AG04450 (cell line): ENCODE results near the gene ANKRD33. TPM values are rescaled to one million over a fixed set of nuclear protein-coding genes. Genes with fewer than 3 reads are reported as not detected.
A peak's percentile ranks its signal among the peaks of the same experiment; 100 is the strongest.

Experiments
- CTCF ChIA-PET: fragments of 300-600, 350-600 bp; formaldehyde crosslinking; extraction: SDS; loops from one replicate; lab custom pipeline; 2022; ENCODE audit warnings: antibody characterized with exemption, inconsistent platforms; lab: Charles Lee
- POLR2A ChIA-PET: fragments of 350-600 bp; formaldehyde crosslinking; extraction: SDS; loops from one replicate; lab custom pipeline; 2021; ENCODE audit warnings: antibody characterized with exemption, inconsistent platforms; lab: Yijun Ruan, JAX
- DNase-seq: peaks from one replicate; pipeline ENCODE4 v3.0.0-alpha.2; 2011; ENCODE audit warnings: low read depth, low spot score
- H3K27ac ChIP-seq: one replicate; pipeline ENCODE4 v1.5.1; 2012; ENCODE audit warnings: low read depth, low read length, control low read depth
- H3K27me3 ChIP-seq: one replicate; pipeline ENCODE4 v1.6.0; 2012; ENCODE audit warnings: low read length; ENCODE audit not compliant: control insufficient read depth, insufficient read depth
- H3K4me3 ChIP-seq: 2 replicates; pipeline ENCODE4 v1.5.1; 2011; ENCODE audit warnings: mild to moderate bottlenecking, low read depth, low read length, control low read depth
- H3K9me3 ChIP-seq: 2 replicates; pipeline ENCODE4 v1.5.1; 2012; ENCODE audit warnings: low read length; ENCODE audit not compliant: control insufficient read depth, insufficient read depth
- CTCF ChIP-seq: IDR thresholded peaks from 2 replicates; pipeline ENCODE4 v1.5.1; 2011; ENCODE audit warnings: low read depth, low read length, control low read depth, inconsistent platforms
- polyA plus RNA-seq: library from polyadenylated mRNA; depleted of rRNA; stranded (reverse); fragments of >200 nt; gene quantifications from 2 replicates; pipeline ENCODE4 v1.2.3, GENCODE V29; 2011

The ANKRD33 gene
- polyA plus RNA-seq, 1 experiment, result not detected

GRCh38 chr12:51888316-51889215 lies 663 bp downstream of the ANKRD33 start:
- DNase-seq, result no peak
- H3K27ac ChIP-seq, result no peak overlapping the region
- no peak overlapping the region for H3K4me3 ChIP-seq
- H3K27me3 ChIP-seq, result no peaks in the 10 kb centered on the region
- ChIA-PET POLR2A (interaction anchor here (0.5 to 0.6 kb wide), 3 partner anchors 89 to 1895 kb away, joined by 3 to 9 read pairs (median 3); no protein-coding TSS in a partner anchor), CTCF (interaction anchor here (0.6 to 2.0 kb wide), 8 partner anchors 10 to 371 kb away, joined by 3 to 15 read pairs (median 4); no protein-coding TSS in a partner anchor)
- H3K9me3 ChIP-seq, result peaks cover 4% of the 10 kb centered on the region
- TF ChIP-seq CTCF, result no peak

GRCh38 chr12:51889216-51890132 lies 1.6 kb downstream of the ANKRD33 start:
- peak; percentile 39; the same call in 1 of the 2 replicates for TF ChIP-seq CTCF
- ChIA-PET CTCF (interaction anchor here (0.6 to 2.0 kb wide), 9 partner anchors 9 to 372 kb away, joined by 3 to 15 read pairs (median 4); no protein-coding TSS in a partner anchor), POLR2A (interaction anchor here (0.5 to 0.6 kb wide), 2 partner anchors 88 to 431 kb away, joined by 3 to 9 read pairs; no protein-coding TSS in a partner anchor)
- DNase-seq, result no peak
- no peak overlapping the region for H3K4me3 ChIP-seq
- H3K27ac ChIP-seq, result no peak overlapping the region
- peaks cover 4% of the 10 kb centered on the region for H3K9me3 ChIP-seq
- no peaks in the 10 kb centered on the region for H3K27me3 ChIP-seq

- Histone ChIP-seq H3K9me3 (no peaks in the 10 kb centered on the region; the same call in 1 of the 2 replicates), H3K27me3 (no peaks in the 10 kb centered on the region), H3K27ac (no peak overlapping the region), H3K4me3 (no peak overlapping the region)
- no peak for TF ChIP-seq CTCF
- ChIA-PET POLR2A (no interaction called here), CTCF (interaction anchor here (1.0 to 2.0 kb wide), 6 partner anchors 9 to 114 kb away, joined by 4 to 15 read pairs (median 5); no protein-coding TSS in a partner anchor)
- no peak for DNase-seq
These were observed 2.2 kb downstream of the ANKRD33 start for GRCh38 chr12:51890133-51890464.

- no peak for TF ChIP-seq CTCF
- POLR2A ChIA-PET, result no interaction called here
- DNase-seq, result no peak
- no peaks in the 10 kb centered on the region for H3K27me3 ChIP-seq
- H3K4me3 ChIP-seq, result no peak overlapping the region
- CTCF ChIA-PET, result interaction anchor here (1.0 to 6.1 kb wide), 6 partner anchors 32 to 130 kb away, joined by 3 to 38 read pairs (median 4); no protein-coding TSS in a partner anchor
- H3K27ac ChIP-seq, result no peak overlapping the region
- H3K9me3 ChIP-seq, result no peaks in the 10 kb centered on the region; the same call in 1 of the 2 replicates
These were observed 2.7 kb downstream of the ANKRD33 start for GRCh38 chr12:51890511-51891171.
